H1 (cell line): Measurements from ENCODE around the gene MCFD2. TPM values are rescaled to one million over a fixed set of nuclear protein-coding genes. Genes with fewer than 3 reads are reported as not detected.

ENCODE experiments used
- CTCF ChIA-PET: fragments of 300-600 bp; sonication (Branson Sonifier 250); formaldehyde crosslinking; loops from one replicate; lab custom pipeline; 2021; ENCODE audit not compliant: partially characterized antibody; lab: Charles Lee
- POLR2A ChIA-PET: fragments of 300-600 bp; sonication (Branson Sonifier 250); formaldehyde crosslinking; loops from one replicate; lab custom pipeline; 2021; ENCODE audit warnings: inconsistent platforms; ENCODE audit not compliant: partially characterized antibody; lab: Charles Lee
- DNase-seq, 2 experiments: peaks; one replicate each; pipeline versions ENCODE4 v3.0.0 to v3.0.0-alpha.2; 2010 to 2022; ENCODE audit warnings: low spot score in 2 of 2, low read depth in 1 of 2, mixed read lengths in 1 of 2
- FAIRE-seq: peaks from 2 replicates; lab custom pipeline; 2011; peaks lifted over from hg19 to GRCh38; lab: Jason Lieb, UNC
- H2AFZ ChIP-seq: 2 replicates; pipeline ENCODE4 v1.8.1; 2012; ENCODE audit warnings: low read length, inconsistent platforms
- H2AK5ac ChIP-seq: 2 replicates; pipeline ENCODE4 v1.6.1; 2013; ENCODE audit warnings: low read depth, low read length
- H2BK120ac ChIP-seq: replicated peaks from 2 replicates; pipeline ENCODE3; 2013; ENCODE audit warnings: low read depth, low read length, inconsistent platforms
- H2BK12ac ChIP-seq: 2 replicates; pipeline ENCODE4 v1.6.1; 2013; ENCODE audit warnings: low read depth, low read length
- H2BK15ac ChIP-seq: 2 replicates; pipeline ENCODE4 v1.6.1; 2013; ENCODE audit warnings: low read length
- H2BK20ac ChIP-seq: 2 replicates; pipeline ENCODE4 v1.6.1; 2013; ENCODE audit warnings: low read length
- H2BK5ac ChIP-seq: 2 replicates; pipeline ENCODE4 v1.6.1; 2013; ENCODE audit warnings: low read depth, low read length
- H3K14ac ChIP-seq: 2 replicates; pipeline ENCODE4 v1.6.1; 2013; ENCODE audit warnings: inconsistent platforms; ENCODE audit not compliant: insufficient read length
- H3K18ac ChIP-seq: 2 replicates; pipeline ENCODE4 v1.6.1; 2013; ENCODE audit warnings: low read length; ENCODE audit errors: extremely low read depth
- H3K23ac ChIP-seq: 2 replicates; pipeline ENCODE4 v1.6.1; 2013; ENCODE audit warnings: inconsistent platforms; ENCODE audit not compliant: insufficient read length
- H3K23me2 ChIP-seq: 2 replicates; pipeline ENCODE4 v1.6.1; 2013; ENCODE audit warnings: low read depth, low read length
- H3K27ac ChIP-seq: 2 replicates; pipeline ENCODE4 v1.6.1; 2011; ENCODE audit warnings: low read depth, low read length, inconsistent platforms
- H3K27me3 ChIP-seq, 4 experiments: replicated peaks in 1 of 4; 1 replicate in 1 of 4; 2 replicates in 3 of 4; pipeline versions ENCODE4 v1.6.1 to v1.8.1; 2011 to 2013; ENCODE audit warnings: low read length in 3 of 4, mild to moderate bottlenecking in 3 of 4, inconsistent platforms in 2 of 4, mixed read lengths in 2 of 4, moderate library complexity in 1 of 4; ENCODE audit not compliant: control insufficient read depth in 3 of 4, insufficient read depth in 3 of 4; ENCODE audit errors: extremely low read depth in 1 of 4
- H3K36me3 ChIP-seq, 4 experiments: 2 replicates each; pipeline versions ENCODE4 v1.6.1 to v1.8.1; 2011 to 2013; ENCODE audit warnings: mild to moderate bottlenecking in 4 of 4, low read length in 3 of 4, moderate library complexity in 2 of 4, control low read depth in 1 of 4, inconsistent platforms in 1 of 4; ENCODE audit not compliant: insufficient read depth in 4 of 4, control insufficient read depth in 2 of 4
- H3K4ac ChIP-seq: replicated peaks from 2 replicates; pipeline ENCODE3; 2013; ENCODE audit warnings: low read length, low read depth, mixed read lengths, inconsistent platforms; ENCODE audit not compliant: insufficient read length
- H3K4me1 ChIP-seq, 4 experiments: replicated peaks in 1 of 4; 1 replicate in 1 of 4; 2 replicates in 3 of 4; pipeline versions ENCODE4 v1.6.1 to v1.8.1; 2011 to 2013; ENCODE audit warnings: low read length in 3 of 4, inconsistent platforms in 2 of 4, mixed read lengths in 1 of 4; ENCODE audit not compliant: insufficient read depth in 4 of 4, control insufficient read depth in 3 of 4
- H3K4me2 ChIP-seq, 2 experiments: 2 replicates each; pipeline versions ENCODE4 v1.6.1 to v1.8.1; 2011 to 2013; ENCODE audit warnings: low read depth in 2 of 2, low read length in 2 of 2, control low read depth in 1 of 2, inconsistent platforms in 1 of 2, mild to moderate bottlenecking in 1 of 2; ENCODE audit not compliant: insufficient read depth in 1 of 2
- H3K4me3 ChIP-seq, 4 experiments: fragments of 200-600, 300-600 bp in 1 of 4; sonication (generic), shearing (Covaris generic), sonication (Bioruptor Twin) in 1 of 4; 2 replicates each; pipeline versions ENCODE4 v1.5.1 to v1.8.1; 2011 to 2016; ENCODE audit warnings: low read length in 4 of 4, low read depth in 3 of 4, control low read depth in 2 of 4, inconsistent platforms in 2 of 4, mild to moderate bottlenecking in 2 of 4, mixed read lengths in 1 of 4, moderate library complexity in 1 of 4; ENCODE audit not compliant: insufficient read depth in 2 of 4; ENCODE audit errors: extremely low read depth in 1 of 4
- H3K56ac ChIP-seq: replicated peaks from 2 replicates; pipeline ENCODE3; 2013; ENCODE audit warnings: low read depth, mild to moderate bottlenecking, mixed read lengths, low read length, inconsistent platforms; ENCODE audit not compliant: insufficient read length
- H3K79me1 ChIP-seq: 2 replicates; pipeline ENCODE4 v1.6.1; 2013; ENCODE audit warnings: low read depth, low read length, control low read depth
- H3K79me2 ChIP-seq, 2 experiments: 2 replicates each; pipeline versions ENCODE4 v1.6.1 to v1.8.1; 2012 to 2013; ENCODE audit warnings: low read length in 2 of 2, mild to moderate bottlenecking in 2 of 2, inconsistent platforms in 1 of 2; ENCODE audit not compliant: insufficient read depth in 2 of 2, control insufficient read depth in 1 of 2
- H3K9ac ChIP-seq, 4 experiments: replicated peaks in 1 of 4; 1 replicate in 1 of 4; 2 replicates in 3 of 4; pipeline versions ENCODE4 v1.6.1 to v1.8.1; 2011 to 2013; ENCODE audit warnings: low read depth in 3 of 4, low read length in 3 of 4, control low read depth in 2 of 4, mild to moderate bottlenecking in 2 of 4, moderate library complexity in 2 of 4, inconsistent platforms in 1 of 4; ENCODE audit errors: extremely low read depth in 1 of 4
- H3K9me3 ChIP-seq, 2 experiments: 2 replicates each; pipeline versions ENCODE4 v1.6.1 to v1.8.1; 2012 to 2013; ENCODE audit warnings: mild to moderate bottlenecking in 2 of 2, moderate library complexity in 2 of 2, control low read depth in 1 of 2, inconsistent platforms in 1 of 2, low read depth in 1 of 2, low read length in 1 of 2, mixed read lengths in 1 of 2; ENCODE audit not compliant: insufficient read depth in 2 of 2
- H4K20me1 ChIP-seq, 2 experiments: replicated peaks in 1 of 2; 2 replicates each; pipeline versions ENCODE3 to v1.8.1; 2011 to 2013; ENCODE audit warnings: inconsistent platforms in 2 of 2, low read length in 2 of 2, mild to moderate bottlenecking in 1 of 2; ENCODE audit not compliant: insufficient read depth in 2 of 2, control insufficient read depth in 1 of 2
- H4K5ac ChIP-seq: 2 replicates; pipeline ENCODE4 v1.6.1; 2013; ENCODE audit warnings: low read length, low read depth, mixed read lengths, inconsistent platforms; ENCODE audit not compliant: insufficient read length
- H4K8ac ChIP-seq: 2 replicates; pipeline ENCODE4 v1.8.0; 2013; ENCODE audit warnings: mild to moderate bottlenecking, moderate library complexity, low read length, inconsistent platforms; ENCODE audit not compliant: insufficient read depth; ENCODE audit errors: extremely low read depth
- H4K91ac ChIP-seq: replicated peaks from 2 replicates; pipeline ENCODE3; 2013; ENCODE audit warnings: low read length, mixed read lengths, inconsistent platforms; ENCODE audit not compliant: insufficient read length
- CHD1 ChIP-seq: IDR thresholded peaks from 2 replicates; pipeline ENCODE4 v1.6.1; 2012; ENCODE audit warnings: low read depth, low read length, improper control_type of control experiment
- CREB1 ChIP-seq: IDR thresholded peaks from 2 replicates; pipeline ENCODE4 v1.6.1; 2012; ENCODE audit warnings: inconsistent platforms
- E2F6 ChIP-seq: IDR thresholded peaks from 2 replicates; pipeline ENCODE4 v1.6.1; 2012; ENCODE audit warnings: inconsistent platforms
- EGR1 ChIP-seq: IDR thresholded peaks from 2 replicates; pipeline ENCODE4 v1.6.1; 2011; ENCODE audit warnings: low read depth, low read length, borderline replicate concordance
- EP300 ChIP-seq, 2 experiments: IDR thresholded peaks; 1 replicate in 1 of 2; 2 replicates in 1 of 2; pipeline ENCODE4 v1.6.1; 2011 to 2012; ENCODE audit warnings: low read depth in 2 of 2, low read length in 2 of 2, mild to moderate bottlenecking in 2 of 2, borderline replicate concordance in 1 of 2, inconsistent platforms in 1 of 2, moderate library complexity in 1 of 2
- GTF2F1 ChIP-seq: IDR thresholded peaks from 2 replicates; pipeline ENCODE4 v1.6.1; 2012; ENCODE audit warnings: low read depth, low read length, improper control_type of control experiment, borderline replicate concordance
- HDAC2 ChIP-seq, 2 experiments: fragments of 300-600 bp in 1 of 2; sonication (generic) in 1 of 2; IDR thresholded peaks; 2 replicates each; pipeline ENCODE4 v1.6.1; 2011 to 2012; ENCODE audit warnings: low read depth in 2 of 2, low read length in 2 of 2, mild to moderate bottlenecking in 2 of 2, moderate library complexity in 2 of 2, borderline replicate concordance in 1 of 2, inconsistent platforms in 1 of 2
- JUND ChIP-seq: IDR thresholded peaks from 2 replicates; pipeline ENCODE4 v1.6.1; 2011; ENCODE audit warnings: mild to moderate bottlenecking, improper control_type of control experiment, low read length
- KDM4A ChIP-seq: IDR thresholded peaks from one replicate; pipeline ENCODE4 v1.7.1; 2012; ENCODE audit warnings: low read depth, mild to moderate bottlenecking, moderate library complexity, low read length, inconsistent platforms; ENCODE audit not compliant: severe bottlenecking
- KDM5A ChIP-seq: fragments of 200-600 bp; IDR thresholded peaks from 2 replicates; pipeline ENCODE4 v1.7.1; 2012; ENCODE audit warnings: mild to moderate bottlenecking, low read length, inconsistent platforms, mixed read lengths
- SAP30 ChIP-seq: fragments of 300-600 bp; sonication (generic); IDR thresholded peaks from 2 replicates; pipeline ENCODE4 v1.7.1; 2012; ENCODE audit warnings: low read length, moderate library complexity, mild to moderate bottlenecking, inconsistent platforms; ENCODE audit not compliant: insufficient read depth, insufficient replicate concordance
- YY1 ChIP-seq: IDR thresholded peaks from 2 replicates; pipeline ENCODE4 v1.6.1; 2011; ENCODE audit warnings: low read depth, mild to moderate bottlenecking, low read length
- WGBS, 2 experiments: shearing (Covaris generic) in 1 of 2; methylation state at CpG; one replicate each; pipeline versions ENCODE4 v1.1.6 to v1.1.7; 2013 to 2015; ENCODE audit warnings: low lambda C conversion rate in 2 of 2, mixed read lengths in 2 of 2, inconsistent platforms in 1 of 2, low coverage in 1 of 2, missing lambda C conversion rate in 1 of 2; ENCODE audit not compliant: insufficient replicate concordance in 2 of 2, insufficient coverage in 1 of 2, insufficient read length in 1 of 2; ENCODE audit errors: extremely low coverage in 1 of 2, missing lambda C conversion rate in 1 of 2; 5-methylcytosine and 5-hydroxymethylcytosine counted together
- polyA plus RNA-seq, 7 experiments: library from polyadenylated mRNA; depleted of rRNA in 3 of 7; stranded (reverse) in 5 of 7; unstranded in 2 of 7; fragments of >200 nt in 5 of 7; fragments of 200-250 nt in 2 of 7; gene quantifications; 1 replicate in 5 of 7; 2 replicates in 1 of 7; 4 replicates in 1 of 7; pipeline versions ENCODE4 v1.2.1 to v1.2.3, GENCODE V29; 2011 to 2013; ENCODE audit warnings: missing spikeins in 2 of 7, mixed read lengths in 2 of 7
- total RNA-seq: library from RNA; stranded (reverse); fragmentation: NEBNext Ultra II Directional; extraction: Animal tissue kit (Norgen Biotek cat#: 25700); gene quantifications from 2 replicates; pipeline ENCODE4 v1.2.1, GENCODE V29; 2021

The MCFD2 gene
- total and polyA plus RNA-seq, 2 of the 8 experiments (the other 6 are each of a cell fraction or from before 2014, with no cell fraction given), result 35.2 to 76.2 TPM

- TF ChIP-seq SAP30 (no peak), EGR1 (no peak), E2F6 (no peak), KDM4A (no peak), CREB1 (no peak), CHD1 (no peak), HDAC2 (IDR thresholded peaks at IDR 0.05; ENCODE audit: borderline replicate concordance in 1 of 2, low read depth in 2 of 2, low read length in 2 of 2) (no peak), KDM5A (no peak), GTF2F1 (no peak), YY1 (no peak), JUND (no peak), EP300 (IDR thresholded peaks at IDR 0.05; ENCODE audit: borderline replicate concordance in 1 of 2, low read depth in 2 of 2, low read length in 2 of 2) (no peak)
- Histone ChIP-seq H3K9me3 (no peaks in the 10 kb centered on the region), H2BK5ac (no peak overlapping the region), H3K4me1 (peaks cover 0 to 8% (median 0%) of the 10 kb centered on the region in 4 experiments; a peak in 4 of 7 replicates), H3K14ac (no peak overlapping the region), H4K20me1 (no peaks in the 10 kb centered on the region), H3K27me3 (peaks cover 0 to 2% (median 0%) of the 10 kb centered on the region in 4 experiments; a peak in 2 of 7 replicates), H4K5ac (no peak overlapping the region), H3K56ac (no peak overlapping the region), H3K23me2 (no peaks in the 10 kb centered on the region), H3K4me3 (no peak overlapping the region), H2AK5ac (no peak overlapping the region), H3K18ac (no peak overlapping the region), H3K79me2 (no peaks in the 10 kb centered on the region), H2BK15ac (no peak overlapping the region), H3K4me2 (no peak overlapping the region), H3K9ac (no peak overlapping the region), H2AFZ (no peak overlapping the region), H4K8ac (no peak overlapping the region), H3K79me1 (no peaks in the 10 kb centered on the region), H3K36me3 (no peaks in the 10 kb centered on the region), H2BK120ac (no peak overlapping the region), H2BK20ac (no peak overlapping the region), H3K23ac (no peak overlapping the region), H3K27ac (no peak overlapping the region), H3K4ac (no peak overlapping the region), H2BK12ac (no peak overlapping the region), H4K91ac (no peak overlapping the region)
- WGBS, 2 experiments, result 86% methylated on average over 4 of the region's 5 CpGs; no CpG with 5 or more reads in 1 of the 2 experiments
- DNase-seq, result no peak
- CTCF ChIA-PET, result interaction anchor here (0.6 to 1.4 kb wide), 5 partner anchors 10 to 96 kb away, joined by 3 read pairs; no protein-coding TSS in a partner anchor
- no peak for FAIRE-seq
- POLR2A ChIA-PET, result interaction anchor here (1.0 to 1.2 kb wide), 2 partner anchors 10 to 20 kb away, joined by 3 read pairs; no protein-coding TSS in a partner anchor
Measured at GRCh38 chr2:46936566-46936965, 21.0 kb upstream of the MCFD2 start.
